HG02981 (cell line): ENCODE measurements around the gene KCTD10.
"Not testable (repeated sequence)": the region's sequence is repeated elsewhere in the genome, so short reads cannot be mapped to it uniquely, and the experiment has no call there.

Experiments
- ATAC-seq: cut with Tn5 transposase; IDR thresholded peaks from one replicate; pipeline ENCODE4 v1.9.1; 2021; ENCODE audit warnings: mild to moderate bottlenecking, moderate library complexity; ENCODE audit not compliant: unreplicated experiment

KCTD10 gene

GRCh38 chr12:109475121-109475520 lies 2.0 kb downstream of the KCTD10 start:
- ATAC-seq, result no peak

- not testable (repeated sequence) for ATAC-seq
Measured at GRCh38 chr12:109473526-109474270, 3.4 kb downstream of the KCTD10 start.

GRCh38 chr12:109473006-109473405 lies 4.1 kb downstream of the KCTD10 start:
- ATAC-seq, result no peak

- no peak for ATAC-seq
Measured at GRCh38 chr12:109469517-109469916, 7.6 kb downstream of the KCTD10 start.

- ATAC-seq, result no peak
Measured at GRCh38 chr12:109467978-109468676, 9.0 kb downstream of the KCTD10 start.

GRCh38 chr12:109466821-109467220 lies 10.3 kb downstream of the KCTD10 start:
- no peak for ATAC-seq

- no peak for ATAC-seq
Measured at GRCh38 chr12:109466305-109466704, 10.8 kb downstream of the KCTD10 start.

GRCh38 chr12:109464642-109465351 lies 12.3 kb downstream of the KCTD10 start:
- ATAC-seq, result no peak

GRCh38 chr12:109463756-109464155 lies 13.3 kb downstream of the KCTD10 start:
- ATAC-seq, result no peak

GRCh38 chr12:109462868-109463692 lies 14.0 kb downstream of the KCTD10 start:
- ATAC-seq, result no peak

- ATAC-seq, result no peak
Measured at GRCh38 chr12:109461846-109462756, 15.0 kb downstream of the KCTD10 start.

GRCh38 chr12:109461049-109461845 lies 15.9 kb downstream of the KCTD10 start:
- no peak for ATAC-seq

GRCh38 chr12:109460538-109460937 lies 16.6 kb downstream of the KCTD10 start:
- ATAC-seq, result no peak

- no peak for ATAC-seq
Measured at GRCh38 chr12:109459247-109459646, 17.9 kb downstream of the KCTD10 start.

- ATAC-seq, result no peak
Measured at GRCh38 chr12:109458771-109459208, 18.3 kb downstream of the KCTD10 start.

- no peak for ATAC-seq
Measured at GRCh38 chr12:109458086-109458485, 19.0 kb downstream of the KCTD10 start.

GRCh38 chr12:109455706-109456105 lies 21.4 kb downstream of the KCTD10 start:
- no peak for ATAC-seq

- ATAC-seq, result no peak
Measured at GRCh38 chr12:109452489-109452888, 24.6 kb downstream of the KCTD10 start.

GRCh38 chr12:109451400-109451799 lies 25.7 kb downstream of the KCTD10 start:
- ATAC-seq, result no peak
